Liver (tissue), 9 donors: ENCODE data around the gene TOGARAM2. TPM values are rescaled to one million over a fixed set of nuclear protein-coding genes. Genes with fewer than 3 reads are reported as not detected.

ENCODE experiments used
- DNase-seq: peaks from one replicate; pipeline ENCODE4 v3.0.0-alpha.2; 2017; ENCODE audit warnings: low spot score
- H3K27ac ChIP-seq, 2 donors: one replicate each; pipeline ENCODE4 v1.7.0; 2013; ENCODE audit warnings: inconsistent platforms in 2 of 2, low read length in 2 of 2, control low read depth in 1 of 2, low read depth in 1 of 2, mild to moderate bottlenecking in 1 of 2
- H3K27me3 ChIP-seq, 4 donors: one replicate each; pipeline versions ENCODE4 v1.6.1 to v1.7.0; 2013; ENCODE audit warnings: low read length in 3 of 4, inconsistent platforms in 1 of 4, mild to moderate bottlenecking in 1 of 4, moderate library complexity in 1 of 4; ENCODE audit not compliant: control insufficient read depth in 4 of 4, insufficient read depth in 4 of 4
- H3K36me3 ChIP-seq, 4 donors: one replicate each; pipeline versions ENCODE4 v1.6.1 to v1.7.0; 2013; ENCODE audit warnings: low read length in 3 of 4, mild to moderate bottlenecking in 3 of 4, low read depth in 1 of 4, moderate library complexity in 1 of 4; ENCODE audit not compliant: control insufficient read depth in 4 of 4, insufficient read depth in 3 of 4
- H3K4me1 ChIP-seq, 4 donors: one replicate each; pipeline versions ENCODE4 v1.6.1 to v1.7.0; 2013; ENCODE audit warnings: low read length in 3 of 4, mild to moderate bottlenecking in 3 of 4, moderate library complexity in 1 of 4; ENCODE audit not compliant: control insufficient read depth in 4 of 4, insufficient read depth in 4 of 4
- H3K4me3 ChIP-seq, 3 donors: one replicate each; pipeline versions ENCODE4 v1.6.1 to v1.7.0; 2013; ENCODE audit warnings: low read length in 3 of 3, control low read depth in 1 of 3, low read depth in 1 of 3, mild to moderate bottlenecking in 1 of 3
- H3K9ac ChIP-seq, 2 donors: one replicate each; pipeline ENCODE4 v1.7.0; 2013; ENCODE audit warnings: low read length in 2 of 2, mild to moderate bottlenecking in 2 of 2, moderate library complexity in 2 of 2, control low read depth in 1 of 2, low read depth in 1 of 2
- H3K9me3 ChIP-seq, 4 donors: one replicate each; pipeline versions ENCODE4 v1.6.1 to v1.7.0; 2013; ENCODE audit warnings: low read length in 3 of 4; ENCODE audit not compliant: control insufficient read depth in 4 of 4
- EGR1 ChIP-seq, 2 donors: IDR thresholded peaks; 2 replicates each; pipeline ENCODE4 v1.6.1; 2016 to 2018; ENCODE audit warnings: antibody characterized with exemption in 2 of 2, low read depth in 2 of 2
- FOXA1 ChIP-seq: IDR thresholded peaks from 2 replicates; pipeline ENCODE4 v1.6.1; 2016; ENCODE audit warnings: antibody characterized with exemption
- GABPA ChIP-seq, 2 donors: IDR thresholded peaks in 1 of 2; conservative IDR thresholded peaks in 1 of 2; 2 replicates each; pipeline ENCODE4 v1.6.1; 2016; ENCODE audit warnings: antibody characterized with exemption in 2 of 2, mild to moderate bottlenecking in 1 of 2, moderate library complexity in 1 of 2
- HNF4A ChIP-seq, 2 donors: conservative IDR thresholded peaks; 2 replicates each; pipeline ENCODE4 v1.6.1; 2016; ENCODE audit warnings: antibody characterized with exemption in 2 of 2, mild to moderate bottlenecking in 2 of 2
- HNF4G ChIP-seq: IDR thresholded peaks from 2 replicates; pipeline ENCODE4 v1.6.1; 2016; ENCODE audit warnings: antibody characterized with exemption
- RAD21 ChIP-seq, 2 donors: IDR thresholded peaks; 2 replicates each; pipeline ENCODE4 v1.6.1; 2016; ENCODE audit warnings: antibody characterized with exemption in 2 of 2, mild to moderate bottlenecking in 2 of 2
- REST ChIP-seq: IDR thresholded peaks from 2 replicates; pipeline ENCODE4 v1.6.1; 2016; ENCODE audit warnings: antibody characterized with exemption, mild to moderate bottlenecking
- SP1 ChIP-seq: IDR thresholded peaks from 2 replicates; pipeline ENCODE4 v1.6.1; 2018; ENCODE audit warnings: antibody characterized with exemption, mild to moderate bottlenecking
- TAF1 ChIP-seq: conservative IDR thresholded peaks from 2 replicates; pipeline ENCODE4 v1.6.1; 2016; ENCODE audit warnings: antibody characterized with exemption, mild to moderate bottlenecking
- YY1 ChIP-seq: IDR thresholded peaks from 2 replicates; pipeline ENCODE4 v1.6.1; 2016; ENCODE audit warnings: antibody characterized with exemption, mild to moderate bottlenecking
- WGBS: extraction: QIAGEN DNeasy Blood & Tissue Kit; methylation state at CpG from one replicate; pipeline ENCODE4 v1.1.7; 2013; 5-methylcytosine and 5-hydroxymethylcytosine counted together
- polyA plus RNA-seq, 2 donors: library from polyadenylated mRNA; stranded (reverse) in 1 of 2; unstranded in 1 of 2; fragments of 200-250 nt in 1 of 2; fragments of >200 nt in 1 of 2; fragmentation: Nextera tagmentation in 1 of 2; extraction: Ambion mirVana in 1 of 2; gene quantifications; one replicate each; pipeline versions ENCODE4 v1.2.1 to v1.2.3, GENCODE V29; 2013 to 2015
- total RNA-seq, 2 donors: library from RNA; depleted of rRNA; stranded (reverse); fragments of >200 nt; gene quantifications; one replicate each; pipeline ENCODE4 v1.2.3, GENCODE V29; 2014
- TF ChIP-seq, protein P1 (sequence below): IDR thresholded peaks from 2 replicates; pipeline ENCODE4 v1.6.1; 2016; ENCODE audit warnings: antibody characterized with exemption
- TF ChIP-seq, protein P2 (sequence below): IDR thresholded peaks from 2 replicates; pipeline ENCODE4 v1.6.1; 2016; ENCODE audit warnings: antibody characterized with exemption
- TF ChIP-seq, protein P3 (sequence below): fragments of 150-350 bp; IDR thresholded peaks from 2 replicates; pipeline ENCODE4 v1.5.1; 2017; ENCODE audit warnings: improper control_type of control experiment, low read depth, low read length; ENCODE audit not compliant: missing input control
- TF ChIP-seq, protein P4 (sequence below): IDR thresholded peaks from 2 replicates; pipeline ENCODE4 v1.6.1; 2016; ENCODE audit warnings: antibody characterized with exemption
- donor health status: healthy.
- donor health status: healthy.
- donor health status: healthy.
- donor health status: healthy.
- donor health status: healthy.

Gene TOGARAM2
- total and polyA plus RNA-seq, 4 donors: 0.15 to 0.42 (median 0.19) TPM; not detected in 1

DNA sequence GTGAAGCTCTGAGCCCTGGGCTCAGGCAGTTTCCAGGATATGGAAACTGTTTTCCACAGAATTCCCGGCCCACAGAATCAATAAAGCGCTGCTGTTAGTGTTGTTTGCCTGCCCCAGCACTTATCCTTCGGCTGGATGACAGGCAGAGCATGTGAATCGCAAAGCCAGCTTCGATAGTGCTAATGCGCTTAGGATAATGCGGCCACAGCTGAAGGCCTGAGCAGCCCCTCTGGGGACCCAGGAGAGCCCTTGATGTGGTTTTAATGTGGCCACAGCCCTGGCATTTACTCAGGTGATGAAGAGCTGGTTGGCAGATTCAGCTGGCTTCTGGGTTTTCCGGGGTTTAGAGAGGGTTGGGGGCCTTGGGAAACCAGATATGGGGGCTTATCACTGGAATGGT lies 69.5 kb downstream of the TOGARAM2 start:
- H3K9me3 ChIP-seq: no peaks in the 10 kb centered on the region
- no peak for DNase-seq
- WGBS: 74% methylated on average over 8 of the region's 8 CpGs
- H3K4me3 ChIP-seq: no peak overlapping the region
- H3K36me3 ChIP-seq: no peaks in the 10 kb centered on the region
- H3K27me3 ChIP-seq: no peaks in the 10 kb centered on the region
- TF ChIP-seq FOXA1 (no peak), TAF1 (no peak), YY1 (no peak), GABPA (IDR thresholded peaks at IDR 0.05 in 1 of 2, conservative IDR thresholded peaks at IDR 0.05 in 1 of 2) (no peak), REST (no peak)
- H3K9ac ChIP-seq: no peak overlapping the region
- no peaks in the 10 kb centered on the region for H3K4me1 ChIP-seq
- H3K27ac ChIP-seq: no peak overlapping the region

DNA sequence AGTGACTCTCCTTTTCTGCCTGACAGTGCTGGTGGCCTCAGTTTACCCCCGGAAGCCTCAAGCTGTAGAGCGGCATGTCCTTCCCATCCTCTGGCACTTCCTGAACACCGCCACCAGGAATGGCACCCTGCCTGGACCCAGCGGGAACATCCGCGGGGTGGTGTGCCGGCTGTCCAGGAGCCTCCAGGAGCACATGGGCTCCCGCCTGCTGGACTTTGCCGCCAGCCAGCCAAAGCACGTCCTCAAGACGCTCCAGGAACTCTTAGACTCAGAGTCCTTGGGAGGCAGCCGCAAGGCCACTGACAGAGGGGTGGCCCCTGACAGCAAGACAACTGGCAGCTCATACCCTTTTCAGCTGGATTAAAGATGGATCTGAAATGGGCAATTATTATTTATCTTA lies 70.6 kb downstream of the TOGARAM2 start:
- no peaks in the 10 kb centered on the region for H3K4me1 ChIP-seq
- WGBS: 95% methylated on average over 12 of the region's 12 CpGs
- H3K27ac ChIP-seq: no peak overlapping the region
- TF ChIP-seq SP1 (no peak), RAD21 (IDR thresholded peaks at IDR 0.05) (no peak), GABPA (IDR thresholded peaks at IDR 0.05 in 1 of 2, conservative IDR thresholded peaks at IDR 0.05 in 1 of 2) (no peak), YY1 (no peak)
- TF ChIP-seq, protein P1, sequence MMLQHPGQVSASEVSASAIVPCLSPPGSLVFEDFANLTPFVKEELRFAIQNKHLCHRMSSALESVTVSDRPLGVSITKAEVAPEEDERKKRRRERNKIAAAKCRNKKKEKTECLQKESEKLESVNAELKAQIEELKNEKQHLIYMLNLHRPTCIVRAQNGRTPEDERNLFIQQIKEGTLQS: no peak
- TF ChIP-seq, protein P2, sequence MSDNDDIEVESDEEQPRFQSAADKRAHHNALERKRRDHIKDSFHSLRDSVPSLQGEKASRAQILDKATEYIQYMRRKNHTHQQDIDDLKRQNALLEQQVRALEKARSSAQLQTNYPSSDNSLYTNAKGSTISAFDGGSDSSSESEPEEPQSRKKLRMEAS: no peak
- no peak for DNase-seq
- H3K27me3 ChIP-seq: no peaks in the 10 kb centered on the region
- H3K9ac ChIP-seq: no peak overlapping the region
- H3K9me3 ChIP-seq: no peaks in the 10 kb centered on the region
- H3K36me3 ChIP-seq: no peaks in the 10 kb centered on the region
- no peak overlapping the region for H3K4me3 ChIP-seq

- no peaks in the 10 kb centered on the region for H3K9me3 ChIP-seq
- DNase-seq: no peak
- H3K27me3 ChIP-seq: no peaks in the 10 kb centered on the region
- H3K9ac ChIP-seq: no peak overlapping the region
- no peaks in the 10 kb centered on the region for H3K4me1 ChIP-seq
- no peak overlapping the region for H3K27ac ChIP-seq
- 88% methylated on average over 6 of the region's 6 CpGs for WGBS
- no peak overlapping the region for H3K4me3 ChIP-seq
- H3K36me3 ChIP-seq: no peaks in the 10 kb centered on the region
- TF ChIP-seq FOXA1 (no peak), HNF4G (no peak), REST (no peak), GABPA (IDR thresholded peaks at IDR 0.05 in 1 of 2, conservative IDR thresholded peaks at IDR 0.05 in 1 of 2) (no peak), YY1 (no peak), HNF4A (conservative IDR thresholded peaks at IDR 0.05) (no peak), TAF1 (no peak), EGR1 (IDR thresholded peaks at IDR 0.05; ENCODE audit: low read depth in 2 of 2) (no peak), RAD21 (IDR thresholded peaks at IDR 0.05) (no peak)
- TF ChIP-seq, protein P3, sequence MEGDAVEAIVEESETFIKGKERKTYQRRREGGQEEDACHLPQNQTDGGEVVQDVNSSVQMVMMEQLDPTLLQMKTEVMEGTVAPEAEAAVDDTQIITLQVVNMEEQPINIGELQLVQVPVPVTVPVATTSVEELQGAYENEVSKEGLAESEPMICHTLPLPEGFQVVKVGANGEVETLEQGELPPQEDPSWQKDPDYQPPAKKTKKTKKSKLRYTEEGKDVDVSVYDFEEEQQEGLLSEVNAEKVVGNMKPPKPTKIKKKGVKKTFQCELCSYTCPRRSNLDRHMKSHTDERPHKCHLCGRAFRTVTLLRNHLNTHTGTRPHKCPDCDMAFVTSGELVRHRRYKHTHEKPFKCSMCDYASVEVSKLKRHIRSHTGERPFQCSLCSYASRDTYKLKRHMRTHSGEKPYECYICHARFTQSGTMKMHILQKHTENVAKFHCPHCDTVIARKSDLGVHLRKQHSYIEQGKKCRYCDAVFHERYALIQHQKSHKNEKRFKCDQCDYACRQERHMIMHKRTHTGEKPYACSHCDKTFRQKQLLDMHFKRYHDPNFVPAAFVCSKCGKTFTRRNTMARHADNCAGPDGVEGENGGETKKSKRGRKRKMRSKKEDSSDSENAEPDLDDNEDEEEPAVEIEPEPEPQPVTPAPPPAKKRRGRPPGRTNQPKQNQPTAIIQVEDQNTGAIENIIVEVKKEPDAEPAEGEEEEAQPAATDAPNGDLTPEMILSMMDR: no peak
- TF ChIP-seq, protein P4, sequence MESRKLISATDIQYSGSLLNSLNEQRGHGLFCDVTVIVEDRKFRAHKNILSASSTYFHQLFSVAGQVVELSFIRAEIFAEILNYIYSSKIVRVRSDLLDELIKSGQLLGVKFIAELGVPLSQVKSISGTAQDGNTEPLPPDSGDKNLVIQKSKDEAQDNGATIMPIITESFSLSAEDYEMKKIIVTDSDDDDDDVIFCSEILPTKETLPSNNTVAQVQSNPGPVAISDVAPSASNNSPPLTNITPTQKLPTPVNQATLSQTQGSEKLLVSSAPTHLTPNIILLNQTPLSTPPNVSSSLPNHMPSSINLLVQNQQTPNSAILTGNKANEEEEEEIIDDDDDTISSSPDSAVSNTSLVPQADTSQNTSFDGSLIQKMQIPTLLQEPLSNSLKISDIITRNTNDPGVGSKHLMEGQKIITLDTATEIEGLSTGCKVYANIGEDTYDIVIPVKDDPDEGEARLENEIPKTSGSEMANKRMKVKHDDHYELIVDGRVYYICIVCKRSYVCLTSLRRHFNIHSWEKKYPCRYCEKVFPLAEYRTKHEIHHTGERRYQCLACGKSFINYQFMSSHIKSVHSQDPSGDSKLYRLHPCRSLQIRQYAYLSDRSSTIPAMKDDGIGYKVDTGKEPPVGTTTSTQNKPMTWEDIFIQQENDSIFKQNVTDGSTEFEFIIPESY: no peak
- TF ChIP-seq, protein P1: no peak
- TF ChIP-seq, protein P2: no peak
These were observed 71.7 kb downstream of the TOGARAM2 start for GRCh38 chr2:29052807-29053206.
